ENCODE measurements around the gene NEDD9.

- TF ChIP-seq GATA3 (IDR thresholded peaks at IDR 0.05; ENCODE audit: low read depth, low read length) (no peak), GATA2 (IDR thresholded peaks at IDR 0.05; ENCODE audit: low read depth, low read length) (no peak)
Observed at GRCh38 chr6:11218538-11219399, 13.7 kb downstream of the NEDD9 start.

Measured in SH-SY5Y (cell line).